NCI-H526 (cell line): Measurements from ENCODE around the gene ARAF.

Experiments
- DNase-seq, 2 experiments: peaks; one replicate each; lab custom pipeline; 2025; lab: John Stamatoyannopoulos, UW

The ARAF gene

GRCh38 chrX:47620303-47620685 lies 59.3 kb downstream of the ARAF start:
- no peak for DNase-seq
